Measurements from ENCODE around the gene GARNL3. TPM values are rescaled to one million over a fixed set of nuclear protein-coding genes. Genes with fewer than 3 reads are reported as not detected.
A peak's percentile ranks its signal among the peaks of the same experiment; 100 is the strongest.

GARNL3 gene
- total and polyA plus RNA-seq, 9 donors: 14.2 to 23.0 (median 18.3) TPM

- Histone ChIP-seq H3K4me3 (ENCODE audit: low read length) (no peak overlapping the region), H3K27me3 (ENCODE audit: control insufficient read depth, insufficient read depth, low read length) (no peaks in the 10 kb centered on the region), H3K9me3 (replicated peaks; ENCODE audit: control insufficient read depth, low read depth, low read length) (no peaks in the 10 kb centered on the region), H3K36me3 (ENCODE audit: control insufficient read depth, insufficient read depth, low read length) (peaks cover 22% of the 10 kb centered on the region), H3K4me1 (ENCODE audit: control insufficient read depth, insufficient read depth, low read length) (no peaks in the 10 kb centered on the region), H3K27ac (ENCODE audit: low read length) (no peak overlapping the region)
- DNase-seq: no peak
- WGBS (ENCODE audit: insufficient coverage): 54% methylated on average over 2 of the region's 5 CpGs
Observed at GRCh38 chr9:127323393-127323792, 58.8 kb downstream of the GARNL3 start.

- H3K36me3 ChIP-seq (ENCODE audit: control insufficient read depth, insufficient read depth, low read length): peaks cover 7% of the 10 kb centered on the region
- H3K27ac ChIP-seq (ENCODE audit: low read length): no peak overlapping the region
- WGBS (ENCODE audit: insufficient coverage): 61% methylated on average over 4 of the region's 5 CpGs
- H3K4me3 ChIP-seq (ENCODE audit: low read length): no peak overlapping the region
- DNase-seq: no peak
- H3K27me3 ChIP-seq (ENCODE audit: control insufficient read depth, insufficient read depth, low read length): no peaks in the 10 kb centered on the region
- H3K4me1 ChIP-seq (ENCODE audit: control insufficient read depth, insufficient read depth, low read length): peaks cover 17% of the 10 kb centered on the region
- no peaks in the 10 kb centered on the region for H3K9me3 ChIP-seq (replicated peaks; ENCODE audit: control insufficient read depth, low read depth, low read length)
Observed at GRCh38 chr9:127330501-127330900, 65.9 kb downstream of the GARNL3 start.

GRCh38 chr9:127333221-127334064 is 68.9 kb downstream of the GARNL3 start:
- DNase-seq: peak; percentile 20
- H3K27ac ChIP-seq (ENCODE audit: low read length): no peak overlapping the region

DNA sequence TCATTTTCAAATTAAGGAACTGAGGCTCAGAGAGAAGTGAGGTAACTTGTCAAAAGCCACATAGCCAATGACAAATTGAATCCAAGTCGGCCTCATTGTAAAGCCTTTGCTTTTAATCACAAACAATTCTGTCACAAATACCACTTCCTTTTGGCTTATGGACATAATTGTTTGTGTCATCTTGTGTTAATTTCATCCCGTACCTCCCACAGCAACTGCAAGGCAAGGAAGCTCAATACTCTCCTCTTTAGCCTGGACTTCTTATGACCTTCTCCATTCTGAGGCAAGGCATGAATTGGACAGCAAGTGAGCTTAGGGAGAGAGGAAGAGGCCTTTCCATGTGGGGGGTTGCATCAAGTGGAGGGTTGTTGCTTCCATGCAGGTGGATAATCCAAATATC is 70.2 kb downstream of the GARNL3 start:
- Histone ChIP-seq H3K4me3 (ENCODE audit: low read length) (no peak overlapping the region), H3K27me3 (ENCODE audit: control insufficient read depth, insufficient read depth, low read length) (no peaks in the 10 kb centered on the region), H3K9me3 (replicated peaks; ENCODE audit: control insufficient read depth, low read depth, low read length) (no peaks in the 10 kb centered on the region), H3K27ac (ENCODE audit: low read length) (no peak overlapping the region), H3K4me1 (ENCODE audit: control insufficient read depth, insufficient read depth, low read length) (peaks cover 36% of the 10 kb centered on the region), H3K36me3 (ENCODE audit: control insufficient read depth, insufficient read depth, low read length) (peaks cover 6% of the 10 kb centered on the region)
- no peak for DNase-seq
- WGBS (ENCODE audit: insufficient coverage): no CpG with 5 or more reads among the region's 2 CpGs

More at GRCh38 chr9:127333221-127334064, 68.9 kb downstream of the GARNL3 start:
- Histone ChIP-seq H3K36me3 (ENCODE audit: control insufficient read depth, insufficient read depth, low read length) (peaks cover 6% of the 10 kb centered on the region), H3K27me3 (ENCODE audit: control insufficient read depth, insufficient read depth, low read length) (no peaks in the 10 kb centered on the region), H3K9me3 (replicated peaks; ENCODE audit: control insufficient read depth, low read depth, low read length) (no peaks in the 10 kb centered on the region), H3K4me1 (ENCODE audit: control insufficient read depth, insufficient read depth, low read length) (peaks cover 36% of the 10 kb centered on the region), H3K4me3 (ENCODE audit: low read length) (no peak overlapping the region)
- WGBS (ENCODE audit: insufficient coverage): 47% methylated on average over 4 of the region's 5 CpGs

- no peak overlapping the region for H3K4me3 ChIP-seq (ENCODE audit: low read length)
- H3K4me1 ChIP-seq (ENCODE audit: control insufficient read depth, insufficient read depth, low read length): peaks cover 45% of the 10 kb centered on the region
- WGBS (ENCODE audit: insufficient coverage): 85% methylated on average over 5 of the region's 5 CpGs
Observed at GRCh38 chr9:127336086-127336485, 71.5 kb downstream of the GARNL3 start.

DNA sequence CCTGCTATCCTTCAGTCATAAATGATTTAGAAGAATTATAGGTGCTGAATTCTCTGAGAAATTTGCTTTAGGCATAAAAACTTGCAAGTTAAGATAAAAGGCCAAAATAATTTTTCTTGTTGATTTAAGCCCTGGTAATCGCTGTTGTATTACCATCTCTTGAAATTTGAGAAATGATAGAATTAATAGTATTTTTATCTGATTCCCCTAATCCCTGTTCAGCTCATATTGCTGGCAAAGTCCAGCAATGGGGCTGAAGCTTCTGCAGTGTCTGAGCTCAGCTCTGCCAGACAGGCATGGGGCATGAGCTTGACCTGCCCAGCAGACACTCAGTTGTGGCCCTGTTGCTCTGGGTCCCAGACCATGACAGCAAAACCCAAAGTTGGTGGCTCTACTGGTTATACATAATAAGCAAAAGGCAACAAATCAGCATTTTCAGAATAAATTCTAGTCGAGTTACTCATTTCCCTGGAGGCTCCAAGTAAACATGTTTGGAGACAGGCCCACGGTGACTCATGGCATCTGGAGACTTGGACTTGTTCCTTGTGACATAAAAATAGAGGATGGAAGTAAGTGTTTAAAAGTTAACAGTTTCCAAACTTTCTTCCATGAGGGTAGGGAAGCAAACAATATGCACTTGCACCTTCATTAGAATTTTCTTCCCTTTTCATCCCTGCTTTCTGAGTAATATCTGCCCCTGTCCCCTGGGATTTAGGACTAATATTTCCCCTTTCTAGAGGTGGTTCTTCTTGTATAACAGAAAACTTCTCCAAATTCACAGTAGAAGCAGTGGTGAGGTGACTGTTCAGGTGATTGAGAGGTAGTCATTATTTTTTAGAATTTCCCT is 72.2 kb downstream of the GARNL3 start:
- H3K27ac ChIP-seq (ENCODE audit: low read length): peak overlapping the region; percentile 73
- no CpG with 5 or more reads among the region's 3 CpGs for WGBS (ENCODE audit: insufficient coverage)
- peaks cover 16% of the 10 kb centered on the region for H3K36me3 ChIP-seq (ENCODE audit: control insufficient read depth, insufficient read depth, low read length)
- peaks cover 48% of the 10 kb centered on the region for H3K4me1 ChIP-seq (ENCODE audit: control insufficient read depth, insufficient read depth, low read length)
- DNase-seq: peak; percentile 97
- no peaks in the 10 kb centered on the region for H3K27me3 ChIP-seq (ENCODE audit: control insufficient read depth, insufficient read depth, low read length)
- no peaks in the 10 kb centered on the region for H3K9me3 ChIP-seq (replicated peaks; ENCODE audit: control insufficient read depth, low read depth, low read length)
- H3K4me3 ChIP-seq (ENCODE audit: low read length): no peak overlapping the region

More at GRCh38 chr9:127336086-127336485, 71.5 kb downstream of the GARNL3 start:
- Histone ChIP-seq H3K9me3 (replicated peaks; ENCODE audit: control insufficient read depth, low read depth, low read length) (no peaks in the 10 kb centered on the region), H3K36me3 (ENCODE audit: control insufficient read depth, insufficient read depth, low read length) (peaks cover 14% of the 10 kb centered on the region), H3K27me3 (ENCODE audit: control insufficient read depth, insufficient read depth, low read length) (no peaks in the 10 kb centered on the region), H3K27ac (ENCODE audit: low read length) (peak overlapping the region; percentile 73)
- no peak for DNase-seq

- Histone ChIP-seq H3K4me3 (ENCODE audit: low read length) (no peak overlapping the region), H3K27ac (ENCODE audit: low read length) (no peak overlapping the region), H3K4me1 (ENCODE audit: control insufficient read depth, insufficient read depth, low read length) (peaks cover 30% of the 10 kb centered on the region), H3K9me3 (replicated peaks; ENCODE audit: control insufficient read depth, low read depth, low read length) (no peaks in the 10 kb centered on the region), H3K36me3 (ENCODE audit: control insufficient read depth, insufficient read depth, low read length) (peaks cover 30% of the 10 kb centered on the region), H3K27me3 (ENCODE audit: control insufficient read depth, insufficient read depth, low read length) (no peaks in the 10 kb centered on the region)
- 68% methylated on average over 2 of the region's 2 CpGs for WGBS (ENCODE audit: insufficient coverage)
- DNase-seq: peak; percentile 58
Observed at GRCh38 chr9:127340721-127341120, 76.1 kb downstream of the GARNL3 start.

GRCh38 chr9:127341152-127341551 is 76.6 kb downstream of the GARNL3 start:
- Histone ChIP-seq H3K36me3 (ENCODE audit: control insufficient read depth, insufficient read depth, low read length) (peaks cover 29% of the 10 kb centered on the region), H3K27ac (ENCODE audit: low read length) (no peak overlapping the region), H3K27me3 (ENCODE audit: control insufficient read depth, insufficient read depth, low read length) (no peaks in the 10 kb centered on the region), H3K4me1 (ENCODE audit: control insufficient read depth, insufficient read depth, low read length) (peaks cover 26% of the 10 kb centered on the region), H3K9me3 (replicated peaks; ENCODE audit: control insufficient read depth, low read depth, low read length) (no peaks in the 10 kb centered on the region), H3K4me3 (ENCODE audit: low read length) (no peak overlapping the region)
- peak; percentile 42 for DNase-seq
- 64% methylated on average over 3 of the region's 3 CpGs for WGBS (ENCODE audit: insufficient coverage)

- H3K36me3 ChIP-seq (ENCODE audit: control insufficient read depth, insufficient read depth, low read length): peaks cover 32% of the 10 kb centered on the region
- H3K27ac ChIP-seq (ENCODE audit: low read length): no peak overlapping the region
- 88% methylated on average over 5 of the region's 7 CpGs for WGBS (ENCODE audit: insufficient coverage)
- H3K27me3 ChIP-seq (ENCODE audit: control insufficient read depth, insufficient read depth, low read length): no peaks in the 10 kb centered on the region
- peaks cover 26% of the 10 kb centered on the region for H3K4me1 ChIP-seq (ENCODE audit: control insufficient read depth, insufficient read depth, low read length)
- no peak for DNase-seq
- no peak overlapping the region for H3K4me3 ChIP-seq (ENCODE audit: low read length)
- no peaks in the 10 kb centered on the region for H3K9me3 ChIP-seq (replicated peaks; ENCODE audit: control insufficient read depth, low read depth, low read length)
Observed at GRCh38 chr9:127344368-127345000, 79.9 kb downstream of the GARNL3 start.

- Histone ChIP-seq H3K27me3 (ENCODE audit: control insufficient read depth, insufficient read depth, low read length) (no peaks in the 10 kb centered on the region), H3K4me3 (ENCODE audit: low read length) (no peak overlapping the region), H3K9me3 (replicated peaks; ENCODE audit: control insufficient read depth, low read depth, low read length) (no peaks in the 10 kb centered on the region), H3K36me3 (ENCODE audit: control insufficient read depth, insufficient read depth, low read length) (peaks cover 25% of the 10 kb centered on the region), H3K27ac (ENCODE audit: low read length) (no peak overlapping the region), H3K4me1 (ENCODE audit: control insufficient read depth, insufficient read depth, low read length) (peaks cover 25% of the 10 kb centered on the region)
- 86% methylated on average over 3 of the region's 3 CpGs for WGBS (ENCODE audit: insufficient coverage)
- DNase-seq: no peak
Observed at GRCh38 chr9:127345566-127345965, 81.0 kb downstream of the GARNL3 start.
